Melanocyte of skin (primary cell): ENCODE data around the gene SOX3. TPM values are rescaled to one million over a fixed set of nuclear protein-coding genes. Genes with fewer than 3 reads are reported as not detected.

Source experiments
- total RNA-seq, 2 donors: library from RNA; depleted of rRNA; stranded (reverse); fragments of >200 nt; gene quantifications; 2 replicates each; pipeline ENCODE4 v1.2.3, GENCODE V29; 2012

Gene SOX3
- not detected for total RNA-seq

GRCh38 chrX:140504371-140505324, at the start of gene SOX3:
TSS of gene SOX3 (minus strand) at chrX:140505069. CDS start at chrX:140505060, 9 bp downstream.

Other genes with a start within 250 kb of the SOX3 start
- 1 to 10 TPM; 3.3 to 6.5 TPM for gene LINC00632, start 204.7 kb upstream of the SOX3 start, total RNA-seq